Activated CD8-positive, alpha-beta memory T cell treated with anti-CD3 and anti-CD28 coated beads, Interleukin-2, amount 50 U/mL, for 1 hour (primary cell): ENCODE results near the gene ESYT2.
"Not testable (repeated sequence)": the region's sequence is repeated elsewhere in the genome, so short reads cannot be mapped to it uniquely, and the experiment has no call there.

Source experiments
- DNase-seq: peaks from one replicate; pipeline ENCODE4 v3.0.0-alpha.2; 2020; ENCODE audit errors: extremely low read depth

The ESYT2 gene

DNA sequence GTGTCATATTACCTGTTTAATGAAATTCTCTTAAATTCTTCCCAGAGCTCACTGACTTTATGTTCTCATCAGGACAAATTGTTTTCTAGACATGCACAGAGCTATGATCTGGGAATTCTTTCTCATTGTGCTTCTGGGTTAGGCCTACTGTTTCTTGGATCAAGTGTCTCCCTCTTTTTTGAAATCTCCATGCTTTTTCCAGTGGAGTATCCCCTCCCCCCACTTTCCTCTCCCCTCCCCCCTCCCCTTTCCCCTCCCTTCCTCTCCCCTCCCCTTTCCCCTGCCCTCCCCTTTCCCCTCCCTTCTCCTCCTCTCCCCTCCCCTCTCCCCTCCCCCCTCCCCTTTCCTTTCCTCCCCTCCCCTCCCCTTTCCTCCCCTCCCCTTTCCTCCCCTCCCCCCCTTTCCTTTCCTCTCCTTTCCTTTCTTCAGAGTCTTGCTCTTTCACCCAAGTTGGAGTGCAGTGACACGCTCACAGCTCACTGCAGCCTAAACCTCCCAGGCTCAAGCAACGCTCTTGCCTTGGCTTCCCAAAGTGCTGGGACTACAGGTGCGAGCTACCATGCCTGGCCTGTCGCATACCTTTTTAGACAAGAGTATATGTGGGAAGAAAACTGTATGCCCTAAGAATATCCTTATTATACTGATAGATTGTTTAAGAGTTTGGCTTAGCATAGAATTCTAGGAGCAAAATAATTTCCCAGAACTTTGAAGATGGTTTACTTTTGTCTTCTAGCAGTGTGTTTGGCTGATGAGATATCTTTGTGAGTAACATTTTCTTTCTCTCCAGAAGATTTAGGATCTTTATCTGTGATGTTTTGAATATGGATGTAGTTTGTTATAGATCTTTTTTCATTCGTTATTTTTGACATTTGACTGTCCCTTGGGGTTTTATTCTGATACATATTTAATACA, 29.5 kb upstream of the ESYT2 start:
- DNase-seq: no peak

DNA sequence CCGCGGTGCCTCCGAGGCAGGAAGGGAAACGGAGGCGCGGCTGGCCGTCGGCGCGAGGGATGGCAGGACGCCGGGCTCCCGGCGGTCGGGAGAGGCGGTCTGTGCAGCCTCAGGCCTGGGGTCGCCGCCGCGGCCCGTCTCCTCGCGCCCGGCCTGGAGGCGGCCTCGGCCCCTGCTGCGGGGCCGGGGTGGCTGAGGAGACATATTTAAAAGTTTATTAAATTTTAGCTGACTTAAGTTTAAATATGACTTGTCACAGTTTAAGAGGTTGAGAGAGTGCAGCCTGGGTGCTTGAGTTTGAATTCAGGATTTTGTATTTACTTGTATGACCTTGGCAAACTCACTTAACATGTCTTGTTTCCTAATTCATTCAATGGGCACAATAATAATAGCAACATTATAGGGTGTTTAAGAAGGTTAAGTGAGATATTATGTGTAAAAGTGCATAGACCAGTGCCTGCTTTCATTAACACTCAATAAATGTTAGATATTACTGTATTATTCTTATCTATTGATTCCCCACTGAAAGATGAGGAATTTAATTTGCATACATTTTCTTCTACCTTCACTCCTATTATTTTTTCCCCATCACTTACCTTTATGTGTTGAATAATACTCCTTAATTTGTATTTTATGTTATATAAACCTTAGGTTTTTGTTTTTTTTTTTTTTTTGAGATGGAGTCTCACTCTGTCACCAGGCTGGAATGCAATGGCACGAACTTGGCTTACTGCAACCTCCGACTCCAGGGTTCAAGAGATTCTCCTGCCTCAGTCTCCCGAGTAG, 27.8 kb upstream of the ESYT2 start:
- no peak for DNase-seq

DNA sequence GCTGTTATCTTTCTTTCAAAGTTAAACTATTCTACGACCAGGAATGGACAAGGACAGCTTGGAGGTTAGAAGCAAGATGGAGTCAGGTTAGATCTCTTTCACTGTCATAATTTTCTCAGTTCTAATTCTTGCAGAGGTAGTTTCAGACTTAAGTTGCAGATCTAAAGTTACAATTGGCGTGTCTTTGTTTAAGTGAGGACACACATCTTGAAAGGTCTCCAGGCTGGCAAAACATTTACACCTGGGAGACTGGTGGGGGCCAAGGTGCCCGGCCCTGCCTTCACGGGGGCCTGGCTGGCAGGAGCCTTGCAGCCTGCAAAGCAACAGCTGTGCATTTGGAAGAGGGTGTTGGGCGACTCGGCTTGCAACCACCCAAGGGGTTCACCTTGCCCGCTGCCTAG, 25.4 kb upstream of the ESYT2 start:
- DNase-seq: no peak

DNA sequence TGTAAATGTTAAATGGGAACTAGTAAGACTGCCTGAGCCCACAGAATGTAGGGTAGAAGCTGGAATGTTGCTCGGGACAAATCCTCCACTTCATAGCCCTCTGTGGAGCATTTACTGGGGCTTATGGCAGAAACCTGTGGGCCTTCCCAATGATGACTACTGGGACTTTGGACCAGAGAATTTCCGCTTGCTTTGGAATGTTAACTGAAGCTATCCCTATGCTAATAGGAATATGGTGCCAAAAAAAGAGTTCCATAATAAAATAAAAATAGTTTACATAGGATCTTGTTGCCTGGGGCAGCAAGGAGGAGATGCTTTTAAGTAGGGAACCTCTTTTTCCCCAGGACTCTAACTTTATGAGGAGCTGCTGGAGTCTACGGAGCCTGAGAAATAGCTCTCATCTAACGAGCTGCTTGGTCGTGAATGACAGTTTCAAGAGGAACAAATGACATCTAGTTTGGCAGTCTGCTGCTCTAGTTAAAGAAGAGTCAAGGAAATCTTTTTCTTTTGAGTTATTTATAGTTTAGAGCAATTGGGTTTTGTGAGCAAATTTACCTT, 21.3 kb upstream of the ESYT2 start:
- DNase-seq: no peak

DNA sequence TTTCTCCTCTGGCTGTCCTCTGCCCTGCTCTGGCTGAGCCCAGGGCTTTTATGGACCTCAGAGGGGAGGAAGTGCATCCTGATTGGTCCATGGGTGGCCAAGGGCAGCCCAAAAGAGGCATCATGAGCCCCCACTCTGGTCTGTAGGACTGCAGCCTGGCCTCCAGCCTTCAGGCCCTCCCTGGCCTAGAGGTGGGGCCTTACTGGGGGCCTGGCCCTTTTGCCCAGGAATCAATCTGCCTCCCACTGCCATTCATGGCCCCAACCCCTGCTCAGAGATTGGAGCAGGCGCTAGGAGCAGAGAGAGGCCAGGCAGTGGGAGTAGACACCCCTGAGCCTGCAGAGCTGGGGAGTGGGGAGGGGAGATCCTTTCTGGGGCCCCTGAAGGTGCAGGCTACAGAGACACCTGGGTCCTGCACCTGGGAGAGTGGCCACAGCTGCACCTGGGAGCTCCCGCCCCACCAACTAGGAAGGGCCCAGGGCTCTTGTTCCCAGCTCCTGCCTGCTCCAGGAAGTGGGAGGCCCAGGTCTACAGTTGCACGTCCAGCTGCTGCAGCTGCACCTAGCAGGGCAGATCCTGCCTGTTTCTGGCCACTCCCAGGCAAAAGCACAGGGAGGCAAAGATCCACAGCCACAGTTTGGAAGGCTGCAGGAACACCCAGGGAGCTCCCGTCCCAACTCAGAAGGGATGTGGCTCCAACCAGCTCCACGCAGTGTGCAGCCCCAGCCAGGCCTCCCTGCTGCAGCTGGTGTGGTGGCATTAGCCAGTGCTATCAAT, 20.6 kb upstream of the ESYT2 start:
- DNase-seq: no peak

DNA sequence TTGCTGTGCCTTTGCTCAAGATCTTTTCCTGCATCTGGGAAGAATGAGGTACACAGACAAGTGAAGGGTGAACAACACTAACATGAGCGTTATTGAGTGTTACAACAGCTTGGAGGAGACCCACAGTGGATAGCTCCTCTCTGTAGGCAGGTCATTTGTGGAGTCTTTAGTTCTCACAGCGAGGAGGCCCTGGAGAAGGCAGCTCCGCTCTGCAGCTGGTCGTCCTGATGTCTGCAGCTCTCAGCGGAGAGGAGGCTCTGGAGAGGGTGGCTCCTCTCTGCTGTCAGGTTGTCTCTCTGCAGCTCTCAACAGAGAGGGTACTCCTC, 20.1 kb upstream of the ESYT2 start:
- DNase-seq: no peak

DNA sequence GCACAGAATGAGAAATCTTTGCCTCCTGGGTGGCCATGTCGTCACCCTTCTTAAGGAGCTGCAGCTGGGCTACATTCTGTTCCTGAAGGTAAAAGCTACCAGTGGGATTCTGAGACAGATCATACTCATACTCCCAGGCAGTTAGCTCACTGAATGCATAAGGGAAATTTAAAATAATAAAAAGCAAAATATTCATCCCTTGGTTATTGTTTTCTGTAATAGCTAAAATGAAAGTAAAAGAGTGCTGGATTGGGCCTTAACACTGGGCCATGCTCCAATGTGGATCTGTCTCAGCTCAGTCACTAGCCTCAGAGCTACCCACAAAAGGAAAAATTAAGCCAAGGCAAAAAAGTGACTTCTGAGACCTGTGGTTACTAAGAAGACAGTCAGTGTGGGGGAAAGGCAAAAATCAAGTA, 18.1 kb upstream of the ESYT2 start:
- no peak for DNase-seq

DNA sequence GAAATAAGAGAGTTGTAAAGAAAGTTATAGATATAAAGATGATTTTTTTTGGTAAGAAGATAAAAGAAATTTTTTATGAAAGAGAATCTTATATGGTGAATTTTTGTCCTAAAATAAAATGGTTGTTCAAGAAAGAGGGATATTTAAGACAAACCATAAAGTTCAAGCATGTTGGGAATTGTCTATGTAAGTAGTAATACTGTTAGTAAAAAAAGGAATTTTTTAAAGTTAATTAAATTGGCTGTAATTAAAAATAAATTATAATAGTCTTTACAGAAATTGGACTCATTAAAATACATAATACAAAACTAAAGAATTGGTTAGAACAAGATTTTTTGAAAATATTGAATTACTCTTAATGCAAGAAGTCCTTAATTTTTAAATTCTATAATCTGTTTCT, 17.0 kb upstream of the ESYT2 start:
- DNase-seq: no peak

DNA sequence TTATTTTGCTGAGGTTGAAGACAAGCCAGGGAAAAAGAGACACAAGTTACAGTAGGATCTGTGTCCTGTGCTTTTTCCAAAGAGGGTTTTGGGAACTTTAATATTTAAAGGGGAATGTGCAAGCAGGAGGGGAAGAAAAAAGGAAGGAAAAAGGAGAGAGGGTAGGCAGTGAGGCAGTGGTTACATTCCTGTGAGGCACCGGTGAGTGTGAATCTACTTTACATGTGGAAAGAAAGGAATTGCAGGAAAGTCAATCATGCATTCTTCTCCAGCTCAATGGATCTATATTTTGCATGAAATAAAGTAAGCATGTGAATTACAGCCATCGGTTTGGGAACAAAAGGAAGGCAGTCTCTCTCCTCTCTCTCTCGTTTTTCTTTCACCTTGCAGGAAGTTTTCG, 14.5 kb upstream of the ESYT2 start:
- no peak for DNase-seq

DNA sequence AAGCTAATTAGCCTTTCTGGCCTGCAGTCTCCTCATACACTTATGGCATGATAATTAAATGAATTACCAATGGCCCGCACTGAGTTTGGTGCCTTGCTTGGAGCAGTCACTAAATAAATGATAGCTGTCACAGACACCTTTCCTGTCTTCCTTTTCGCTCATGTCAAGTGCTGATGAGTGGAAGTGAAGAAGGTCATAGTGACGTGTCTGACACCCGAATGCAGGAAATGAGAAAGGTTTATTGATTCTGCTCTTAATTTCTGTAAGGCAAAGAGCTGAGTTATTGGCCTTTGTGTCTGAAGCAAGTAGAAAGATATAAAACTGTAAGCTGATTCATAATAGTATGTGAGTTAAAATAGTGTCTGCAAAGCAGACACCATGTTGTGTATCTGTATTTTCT, 13.2 kb upstream of the ESYT2 start:
- DNase-seq: no peak

DNA sequence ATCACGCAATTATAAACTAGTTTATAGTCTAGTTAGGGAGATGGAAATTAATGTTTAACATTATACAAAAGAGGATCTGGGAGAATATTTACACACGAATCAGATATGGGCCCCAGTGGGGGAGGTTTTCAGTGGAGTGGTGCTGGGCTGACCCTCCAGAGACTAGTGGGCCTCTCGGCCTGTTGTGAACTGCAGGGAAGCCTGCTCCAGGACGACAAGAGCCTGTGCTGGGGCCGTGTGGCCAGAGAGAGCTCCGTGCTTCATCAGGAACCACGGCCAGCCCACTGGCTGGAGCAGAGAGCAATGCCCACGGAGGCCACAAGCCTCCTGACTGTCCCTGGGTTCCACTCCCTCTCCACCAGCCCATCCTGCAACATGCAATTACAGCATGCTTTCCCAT, 11.3 kb upstream of the ESYT2 start:
- no peak for DNase-seq

DNA sequence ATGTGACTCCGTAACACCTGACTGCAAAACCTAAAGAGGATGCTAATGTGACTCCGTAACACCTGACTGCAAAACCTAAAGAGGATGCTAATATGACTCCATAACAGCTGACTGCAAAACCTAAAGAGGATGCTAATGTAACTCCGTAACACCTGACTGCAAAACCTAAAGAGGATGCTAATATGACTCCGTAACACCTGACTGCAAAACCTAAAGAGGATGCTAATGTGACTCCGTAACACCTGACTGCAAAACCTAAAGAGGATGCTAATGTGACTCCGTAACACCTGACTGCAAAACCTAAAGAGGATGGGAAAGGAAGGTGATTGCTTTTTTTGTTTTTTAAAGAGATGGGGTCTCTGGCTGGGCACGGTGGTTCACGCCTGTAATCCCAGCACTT, 9.9 kb upstream of the ESYT2 start:
- not testable (repeated sequence) for DNase-seq

DNA sequence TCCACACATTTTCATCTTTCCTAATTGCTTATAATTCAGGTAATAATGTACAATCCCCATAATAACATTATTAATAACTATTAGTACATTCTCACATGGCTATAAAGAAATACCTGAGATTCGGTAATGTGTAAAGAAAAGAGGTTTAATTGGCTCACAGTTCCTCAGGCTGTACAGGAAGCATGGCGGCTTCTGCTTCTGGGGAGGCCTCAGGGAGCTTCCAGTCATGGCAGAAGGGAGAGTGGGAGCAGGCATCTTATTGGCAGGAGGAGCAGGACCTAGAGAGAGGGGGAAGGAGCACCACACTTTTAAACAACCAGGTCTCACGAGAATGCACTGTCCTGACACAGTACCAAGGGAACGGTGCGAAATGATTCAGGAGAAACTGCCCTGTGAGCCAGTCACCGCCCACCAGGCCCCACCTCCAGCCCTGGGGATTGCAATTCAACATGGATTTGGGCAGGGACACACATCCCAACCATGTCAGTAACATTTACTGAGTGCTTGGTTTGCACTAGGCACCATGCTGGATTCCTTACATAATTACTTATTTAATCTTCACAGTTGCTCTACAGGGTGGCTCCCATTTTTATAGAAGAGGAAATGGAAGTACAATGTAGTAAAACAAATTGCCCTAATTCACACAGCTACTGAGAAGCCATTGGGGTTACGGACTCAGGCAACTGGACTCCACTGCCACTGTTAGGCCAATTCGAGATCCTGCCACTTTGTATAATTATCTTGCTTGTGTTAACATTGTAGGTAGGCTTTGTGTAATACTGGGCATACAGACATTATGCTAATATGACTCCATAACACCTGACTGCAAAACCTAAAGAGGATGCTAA, 8.7 kb upstream of the ESYT2 start:
- no peak for DNase-seq

DNA sequence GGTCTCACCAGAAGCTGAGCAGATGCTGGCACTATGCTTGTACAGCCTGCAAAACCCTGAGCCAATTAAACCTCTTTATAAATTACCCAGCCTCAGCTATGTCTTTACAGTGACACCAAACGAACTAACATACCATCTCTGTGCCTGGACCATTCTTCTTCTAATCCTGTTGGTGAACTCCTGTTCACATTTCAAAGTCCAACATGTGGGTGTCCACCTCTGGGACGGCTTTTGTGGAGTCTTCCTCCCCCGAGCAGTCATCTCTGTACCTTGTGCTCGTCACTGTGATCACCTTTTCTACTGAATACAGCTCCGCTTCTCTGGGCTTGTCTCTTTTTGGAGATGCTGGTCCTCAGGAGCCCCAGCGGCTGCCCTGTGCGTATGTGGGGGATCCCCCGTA, 7.4 kb upstream of the ESYT2 start:
- no peak for DNase-seq

DNA sequence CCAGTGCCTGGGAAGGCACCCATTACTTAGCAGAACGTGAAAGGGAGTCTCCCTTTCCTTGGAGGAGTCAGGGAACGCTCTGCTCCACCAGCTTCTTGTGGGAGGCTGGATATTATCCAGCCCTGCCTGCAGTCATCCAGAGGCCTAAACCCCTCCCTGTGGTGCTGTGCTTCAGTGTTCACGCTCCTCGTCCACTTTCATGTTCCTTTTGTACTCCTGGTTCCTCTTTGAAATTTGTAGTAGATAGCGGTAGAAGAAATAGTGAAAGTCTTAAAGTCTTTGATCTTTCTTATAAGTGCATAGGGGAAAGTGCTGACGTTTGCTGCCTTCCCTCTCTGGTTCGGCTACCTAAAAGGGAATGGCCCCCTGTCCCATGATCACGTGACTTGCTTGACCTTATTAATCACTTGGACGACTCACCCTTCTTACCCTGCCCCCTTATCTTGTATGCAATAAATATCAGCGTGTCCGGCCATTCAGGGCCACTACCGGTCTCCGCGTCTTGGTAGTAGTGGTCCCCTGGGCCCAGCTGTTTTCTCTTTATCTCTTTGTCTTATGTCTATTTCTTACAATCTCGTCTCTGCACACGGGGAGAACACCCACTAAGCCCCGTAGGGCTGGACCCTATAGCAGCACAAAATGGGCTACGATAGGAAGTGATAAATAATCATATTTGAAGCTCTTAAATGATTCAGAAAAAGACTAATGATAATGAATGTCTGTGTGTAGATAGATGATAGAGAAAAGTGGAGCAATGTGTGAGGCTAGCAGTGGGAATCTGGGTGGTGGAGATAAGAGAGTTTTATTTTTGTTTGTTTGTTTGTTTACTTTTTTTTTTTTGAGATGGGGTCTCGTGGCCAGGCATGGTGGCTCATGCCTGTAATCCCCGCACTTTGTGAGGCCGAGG, 5.8 kb upstream of the ESYT2 start:
- no peak for DNase-seq

DNA sequence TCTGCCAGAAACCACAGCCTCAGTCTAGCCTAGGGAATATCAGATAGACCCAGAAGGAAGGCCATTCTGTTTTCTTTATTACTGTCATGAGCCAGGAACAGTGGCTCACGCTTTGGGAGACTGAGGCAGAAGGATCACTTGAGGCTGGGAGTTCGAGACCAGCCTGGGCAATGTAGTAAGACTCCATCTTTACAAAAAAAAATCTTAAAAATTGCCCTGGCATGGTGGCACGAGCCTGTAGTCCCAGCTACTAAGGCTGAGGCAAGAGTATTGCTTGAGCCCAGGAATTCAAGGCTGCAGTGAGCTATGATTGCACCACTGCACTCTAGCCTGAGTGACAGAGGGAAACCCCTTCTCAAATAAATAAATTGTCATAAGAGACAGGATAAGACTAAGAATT, 3.7 kb upstream of the ESYT2 start:
- no peak for DNase-seq

DNA sequence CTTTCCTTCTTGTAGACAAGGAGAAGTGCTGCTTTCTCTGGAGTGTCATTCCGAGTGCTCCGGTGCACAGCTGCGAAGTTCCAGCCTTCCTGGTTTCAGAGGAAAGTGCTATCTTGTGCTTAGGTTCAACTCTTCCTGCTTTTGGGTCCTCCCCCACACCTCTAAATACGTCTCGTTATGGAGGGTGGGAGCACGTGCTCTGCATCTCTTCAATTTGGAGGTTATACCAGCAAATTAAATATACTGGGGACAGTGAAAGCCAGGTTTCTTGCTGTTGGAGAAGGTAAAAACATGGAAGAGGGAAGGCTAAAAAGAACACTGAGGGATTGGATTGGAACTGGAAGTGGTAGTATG, 2.4 kb upstream of the ESYT2 start:
- DNase-seq: no peak

DNA sequence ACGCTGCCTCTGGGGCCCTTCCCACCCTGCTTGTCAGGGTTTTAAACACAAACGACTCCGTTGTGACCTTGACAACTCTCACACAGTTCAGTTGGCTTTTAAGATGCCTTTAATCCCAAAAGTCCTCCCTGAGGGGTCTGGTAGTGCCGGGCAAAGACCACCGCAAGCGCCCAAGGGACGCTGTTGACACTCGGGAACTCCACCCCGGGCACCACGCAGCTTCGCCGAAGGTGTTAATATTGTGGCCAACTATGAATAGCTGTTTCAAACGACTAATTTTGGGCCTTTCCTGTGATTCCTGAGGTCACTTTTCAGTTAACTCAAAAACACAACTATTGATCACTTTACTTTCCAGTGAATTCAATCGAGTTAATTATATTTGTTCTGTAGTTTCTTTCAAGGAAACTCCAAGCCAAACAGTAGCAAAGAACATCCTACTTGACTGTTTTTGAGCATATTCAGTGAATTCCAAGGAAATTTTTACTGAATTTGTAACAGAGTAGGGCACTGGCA, 958 bp upstream of the ESYT2 start:
- DNase-seq: no peak

DNA sequence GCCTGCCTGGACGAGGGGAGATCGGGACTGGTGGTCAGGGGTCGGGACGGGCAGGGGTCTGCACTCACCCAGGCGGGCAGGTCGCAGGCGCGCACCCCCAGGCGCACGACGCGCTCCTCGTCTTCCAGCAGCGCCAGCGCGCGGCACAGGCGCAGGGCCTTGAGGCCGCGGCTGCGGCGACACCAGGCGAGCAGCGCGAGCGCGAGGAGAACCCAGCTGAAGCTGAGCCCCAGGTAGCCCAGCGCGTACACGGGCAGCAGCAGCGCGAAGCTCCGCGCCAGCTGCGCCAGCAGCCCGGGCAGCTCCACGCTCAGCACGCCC, 328 bp downstream of the ESYT2 start:
- no peak for DNase-seq
